Keratinocyte (primary cell): ENCODE measurements around the gene ABLIM1. TPM values are rescaled to one million over a fixed set of nuclear protein-coding genes. Genes with fewer than 3 reads are reported as not detected.

Experiments
- DNase-seq: peaks from one replicate; pipeline ENCODE4 v3.0.0-alpha.2; 2011; ENCODE audit warnings: low read depth, missing footprints, low spot score
- FAIRE-seq: peaks from 2 replicates; lab custom pipeline; 2011; peaks lifted over from hg19 to GRCh38; lab: Jason Lieb, UNC
- H2AFZ ChIP-seq: 2 replicates; pipeline ENCODE4 v1.6.0; 2012; ENCODE audit warnings: low read length, control low read depth, inconsistent platforms; ENCODE audit not compliant: control insufficient read depth
- H3K27ac ChIP-seq: 2 replicates; pipeline ENCODE4 v1.5.1; 2011; ENCODE audit warnings: low read length; ENCODE audit not compliant: control insufficient read depth, insufficient read depth
- H3K27me3 ChIP-seq: 3 replicates; pipeline ENCODE4 v1.6.0; 2011; ENCODE audit warnings: low read length; ENCODE audit not compliant: control insufficient read depth, insufficient read depth; ENCODE audit errors: extremely low read depth
- H3K36me3 ChIP-seq, 2 experiments: 2 replicates in 1 of 2; 3 replicates in 1 of 2; pipeline ENCODE4 v1.5.1; 2011; ENCODE audit warnings: low read length in 2 of 2, mild to moderate bottlenecking in 1 of 2; ENCODE audit not compliant: control insufficient read depth in 2 of 2, insufficient read depth in 2 of 2; ENCODE audit errors: extremely low read depth in 1 of 2
- H3K4me1 ChIP-seq: 3 replicates; pipeline ENCODE4 v1.5.1; 2011; ENCODE audit warnings: low read length; ENCODE audit not compliant: control insufficient read depth, insufficient read depth; ENCODE audit errors: extremely low read depth
- H3K4me2 ChIP-seq: 3 replicates; pipeline ENCODE4 v1.6.0; 2011; ENCODE audit warnings: low read depth, low read length; ENCODE audit not compliant: control insufficient read depth, insufficient read depth; ENCODE audit errors: extremely low read depth
- H3K4me3 ChIP-seq, 3 experiments: fragments of 200-600 bp in 1 of 3; sonication (generic) in 1 of 3; 2 replicates in 2 of 3; 3 replicates in 1 of 3; pipeline ENCODE4 v1.5.1; 2011 to 2016; ENCODE audit warnings: low read length in 3 of 3, mild to moderate bottlenecking in 3 of 3, control low read depth in 2 of 3, inconsistent platforms in 1 of 3, low read depth in 1 of 3, mixed read lengths in 1 of 3, mixed run types in 1 of 3, moderate library complexity in 1 of 3; ENCODE audit not compliant: control insufficient read depth in 2 of 3, insufficient read depth in 2 of 3; ENCODE audit errors: extremely low read depth in 1 of 3
- H3K79me2 ChIP-seq: 2 replicates; pipeline ENCODE4 v1.6.0; 2012; ENCODE audit warnings: low read length; ENCODE audit not compliant: control insufficient read depth, insufficient read depth
- H3K9ac ChIP-seq: 3 replicates; pipeline ENCODE4 v1.6.0; 2011; ENCODE audit warnings: low read length; ENCODE audit not compliant: control insufficient read depth, insufficient read depth; ENCODE audit errors: extremely low read depth
- H3K9me1 ChIP-seq: 3 replicates; pipeline ENCODE4 v1.6.0; 2011; ENCODE audit warnings: low read length; ENCODE audit not compliant: control insufficient read depth, insufficient read depth; ENCODE audit errors: extremely low read depth
- H3K9me3 ChIP-seq: 2 replicates; pipeline ENCODE4 v1.5.1; 2012; ENCODE audit warnings: low read depth, low read length; ENCODE audit not compliant: control insufficient read depth
- H4K20me1 ChIP-seq: 3 replicates; pipeline ENCODE4 v1.6.0; 2011; ENCODE audit warnings: low read length; ENCODE audit not compliant: control insufficient read depth, insufficient read depth; ENCODE audit errors: extremely low read depth
- CTCF ChIP-seq, 3 experiments: IDR thresholded peaks in 1 of 3; conservative IDR thresholded peaks in 1 of 3; optimal IDR thresholded peaks in 1 of 3; 2 replicates in 2 of 3; 3 replicates in 1 of 3; pipeline versions ENCODE3 to v1.5.1; 2011; ENCODE audit warnings: low read length in 3 of 3, mild to moderate bottlenecking in 3 of 3, moderate library complexity in 2 of 3, control low read depth in 1 of 3, inconsistent platforms in 1 of 3; ENCODE audit not compliant: insufficient read depth in 2 of 3; ENCODE audit errors: extremely low read depth in 1 of 3
- EZH2 ChIP-seq: IDR thresholded peaks from one replicate; pipeline ENCODE4 v1.6.1; 2012; ENCODE audit warnings: inconsistent platforms, mild to moderate bottlenecking, low read length, moderate library complexity
- dilution Hi-C: fragments of 300-500 bp; cut with MboI; formaldehyde crosslinking; loops from one replicate; pipeline ENCODE4 v1.7.0; 2020; ENCODE audit warnings: low sequenced_read_pairs; ENCODE audit not compliant: extremely low pct_ligation_motif_present
- polyA plus RNA-seq, 5 experiments: library from polyadenylated mRNA; depleted of rRNA in 3 of 5; stranded (reverse) in 3 of 5; stranded (forward) in 1 of 5; unstranded in 1 of 5; fragments of >200 nt; gene quantifications; 1 replicate in 1 of 5; 2 replicates in 3 of 5; 3 replicates in 1 of 5; pipeline versions ENCODE4 v1.2.1 to v1.2.3, GENCODE V29; 2011 to 2012; ENCODE audit warnings: missing spikeins in 2 of 5, low read depth in 1 of 5, low replicate concordance in 1 of 5

Gene ABLIM1
- polyA plus RNA-seq, 1 donor (not counting 4 experiments of a cell fraction or from before 2014, with no cell fraction given) = 55.2 TPM

DNA sequence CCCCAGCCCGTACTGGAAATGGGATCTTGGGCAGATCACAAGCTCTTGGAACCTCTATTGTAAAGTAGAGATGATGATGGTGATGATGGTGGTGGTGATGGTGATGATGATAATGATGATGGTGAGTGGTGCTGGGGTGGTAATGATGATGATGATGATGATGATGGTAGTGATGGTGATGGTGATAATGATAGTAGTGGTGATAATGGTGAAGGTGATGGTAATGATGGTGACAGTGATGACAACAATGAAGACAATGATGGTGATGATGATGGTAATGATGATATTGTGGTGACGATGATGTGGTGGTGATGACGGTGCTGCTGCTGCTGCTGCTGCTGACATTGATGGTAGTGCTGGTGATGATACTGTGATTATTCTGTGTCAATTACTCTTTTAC lies 162.8 kb downstream of the ABLIM1 start:
- Histone ChIP-seq H3K27ac (no peak overlapping the region), H2AFZ (no peak overlapping the region), H3K4me2 (no peak overlapping the region), H3K9me1 (peaks cover 3% of the 10 kb centered on the region), H3K79me2 (peaks cover 2% of the 10 kb centered on the region), H3K27me3 (no peaks in the 10 kb centered on the region), H3K4me3 (no peak overlapping the region), H4K20me1 (no peaks in the 10 kb centered on the region), H3K36me3 (peaks cover 0 to 2% of the 10 kb centered on the region in 2 experiments), H3K4me1 (peaks cover 38% of the 10 kb centered on the region), H3K9me3 (no peaks in the 10 kb centered on the region), H3K9ac (no peak overlapping the region)
- FAIRE-seq (peak; percentile 32), DNase-seq (no peak)
- dilution Hi-C loops = no loop called here
- TF ChIP-seq CTCF (optimal IDR thresholded peaks at IDR 0.05 in 1 of 3, IDR thresholded peaks at IDR 0.05 in 1 of 3, conservative IDR thresholded peaks at IDR 0.05 in 1 of 3; ENCODE audit: extremely low read depth in 1 of 3, insufficient read depth in 2 of 3, low read length in 3 of 3) (no peak), EZH2 (no peak)

- H3K27ac ChIP-seq = peak overlapping the region; percentile 63
- FAIRE-seq = no peak
- H3K79me2 ChIP-seq = peaks cover 2% of the 10 kb centered on the region
- TF ChIP-seq EZH2 (no peak), CTCF (optimal IDR thresholded peaks at IDR 0.05 in 1 of 3, IDR thresholded peaks at IDR 0.05 in 1 of 3, conservative IDR thresholded peaks at IDR 0.05 in 1 of 3; ENCODE audit: extremely low read depth in 1 of 3, insufficient read depth in 2 of 3, low read length in 3 of 3) (no peak)
- DNase-seq = no peak
- H3K4me1 ChIP-seq = peaks cover 32% of the 10 kb centered on the region
- no peak overlapping the region for H3K9ac ChIP-seq
- dilution Hi-C loops = no loop called here
- no peak overlapping the region for H3K4me3 ChIP-seq
- no peaks in the 10 kb centered on the region for H4K20me1 ChIP-seq
- H3K9me1 ChIP-seq = peaks cover 3% of the 10 kb centered on the region
- H3K4me2 ChIP-seq = peak overlapping the region; percentile 74
- no peak overlapping the region for H2AFZ ChIP-seq
- peaks cover 0 to 6% of the 10 kb centered on the region in 2 experiments for H3K36me3 ChIP-seq
- H3K9me3 ChIP-seq = no peaks in the 10 kb centered on the region
- H3K27me3 ChIP-seq = no peaks in the 10 kb centered on the region
Measured at GRCh38 chr10:114492351-114493037, 165.6 kb downstream of the ABLIM1 start.
